SKM-1 treated with dmso at 0.1 percent for 144 hours (cell line): Measurements from ENCODE around the gene ROS1.
"Not testable (repeated sequence)": the region's sequence is repeated elsewhere in the genome, so short reads cannot be mapped to it uniquely, and the experiment has no call there.

ENCODE experiments used
- DNase-seq: peaks from one replicate; lab custom pipeline; 2025; ENCODE audit not compliant: unreplicated experiment; lab: John Stamatoyannopoulos, UW

Gene ROS1

DNA sequence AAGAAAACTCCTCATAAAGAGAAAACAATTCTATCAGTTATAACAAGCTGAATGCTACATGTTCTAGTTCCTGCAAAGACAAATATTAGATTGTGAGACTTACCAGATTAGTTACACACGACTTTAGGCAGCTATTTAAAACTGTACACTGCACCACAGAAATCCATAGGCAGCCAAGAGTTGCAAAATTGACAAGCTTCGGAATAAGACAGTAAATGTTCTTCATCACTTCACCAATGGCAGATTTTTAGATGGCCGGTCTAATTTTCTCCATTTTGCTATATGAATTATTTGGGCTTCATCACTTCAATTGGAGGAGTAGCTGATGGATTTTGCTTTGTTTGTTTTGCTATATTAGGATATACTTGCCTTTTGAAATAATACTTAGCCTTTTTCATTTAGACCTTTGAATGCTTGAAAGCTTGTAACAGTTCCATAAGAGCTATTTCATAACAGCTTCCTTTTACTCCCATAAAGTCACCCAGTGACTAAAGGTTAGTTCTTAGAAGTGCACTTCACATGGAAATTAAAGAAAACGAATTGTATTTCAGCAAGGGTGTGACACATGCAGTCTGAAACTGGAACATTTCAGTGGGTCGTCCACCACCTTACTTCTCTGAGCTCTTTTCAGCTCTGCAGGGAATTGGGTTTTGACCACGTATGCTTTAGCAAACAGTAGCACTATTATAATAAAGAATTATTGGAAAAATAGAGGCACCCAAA is at the start of gene ROS1:
ROS1 (minus strand) TSS at position 512 of the 723 bp plus-strand sequence; CDS start at position 226, 286 bp downstream.
- DNase-seq = peak; percentile 30

- DNase-seq = no peak
Measured at GRCh38 chr6:117473401-117473800, 47.7 kb upstream of the ROS1 start.

DNA sequence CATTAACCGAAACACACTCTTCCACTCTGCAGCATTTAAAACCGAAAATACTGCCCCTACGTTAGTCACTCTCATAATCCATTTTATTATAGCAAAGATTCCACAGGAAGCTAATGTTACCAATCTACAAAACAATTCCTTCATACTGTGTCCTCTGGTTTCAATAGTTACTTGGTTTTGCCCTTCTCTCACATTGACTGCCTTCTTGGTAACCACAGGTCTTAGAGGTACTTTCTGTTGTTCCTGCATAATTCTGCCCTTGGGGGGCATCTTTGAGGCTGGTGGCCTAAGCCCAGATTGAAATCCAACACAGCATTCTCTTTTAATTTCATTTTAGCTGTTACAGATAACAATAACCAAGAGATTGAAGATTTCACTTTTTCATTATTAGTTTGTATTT is 46.9 kb upstream of the ROS1 start:
- no peak for DNase-seq

DNA sequence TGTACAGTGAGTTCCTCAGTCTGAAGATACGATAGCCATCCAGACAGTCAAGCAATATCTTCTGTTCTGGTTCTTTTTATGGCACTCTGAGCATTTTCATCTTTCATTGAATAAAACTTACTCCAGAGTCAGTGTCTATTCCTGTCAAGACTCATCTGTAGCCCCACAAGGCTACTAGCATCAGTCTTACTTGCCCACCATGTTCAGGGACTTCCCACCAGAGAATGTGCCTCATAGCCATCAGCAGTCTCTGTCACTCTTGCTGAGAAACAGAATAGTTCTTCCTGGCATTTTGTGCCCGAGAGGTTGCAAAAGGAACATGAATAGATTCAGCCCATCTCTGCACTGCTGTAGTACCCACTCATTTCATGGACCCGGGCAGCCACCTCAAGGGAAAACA is 44.0 kb upstream of the ROS1 start:
- DNase-seq = no peak

DNA sequence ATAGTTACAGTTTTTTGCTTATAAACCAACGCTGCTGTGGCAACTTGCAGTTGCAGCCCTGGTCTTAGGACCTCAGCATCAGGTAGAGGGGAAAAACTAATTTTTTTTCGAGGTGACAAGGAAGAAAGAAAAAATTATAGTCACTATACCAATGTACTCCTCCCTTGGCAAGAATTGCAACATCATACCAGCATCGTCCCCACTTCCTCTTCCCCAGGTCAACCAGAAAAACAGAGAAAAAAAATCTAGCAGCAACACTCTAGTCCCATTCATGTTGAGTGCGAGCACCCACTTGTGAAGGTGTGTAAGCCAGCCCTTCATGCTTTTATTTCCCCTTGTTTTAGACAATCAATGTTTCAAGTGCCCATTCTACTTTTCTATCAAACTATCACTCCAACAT is 43.6 kb upstream of the ROS1 start:
- DNase-seq = peak; percentile 82

DNA sequence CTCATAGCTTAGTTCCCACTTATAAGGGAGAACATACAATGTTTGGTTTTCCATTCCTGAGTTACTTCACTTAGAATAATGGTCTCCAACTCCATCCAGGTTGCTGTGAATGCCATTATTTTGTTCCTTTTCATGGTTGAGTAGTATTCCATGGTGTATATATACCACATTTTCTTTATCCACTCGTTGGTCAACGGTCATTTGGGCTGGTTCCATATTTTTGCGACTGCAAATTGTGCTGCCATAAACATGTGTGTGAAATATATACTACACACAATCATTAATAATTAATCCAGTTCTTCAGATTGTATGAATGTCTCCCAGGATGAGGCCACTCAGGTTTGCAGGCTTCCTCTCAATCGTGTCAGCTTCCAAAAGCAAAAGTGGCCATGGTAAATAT is 42.8 kb upstream of the ROS1 start:
- not testable (repeated sequence) for DNase-seq

DNA sequence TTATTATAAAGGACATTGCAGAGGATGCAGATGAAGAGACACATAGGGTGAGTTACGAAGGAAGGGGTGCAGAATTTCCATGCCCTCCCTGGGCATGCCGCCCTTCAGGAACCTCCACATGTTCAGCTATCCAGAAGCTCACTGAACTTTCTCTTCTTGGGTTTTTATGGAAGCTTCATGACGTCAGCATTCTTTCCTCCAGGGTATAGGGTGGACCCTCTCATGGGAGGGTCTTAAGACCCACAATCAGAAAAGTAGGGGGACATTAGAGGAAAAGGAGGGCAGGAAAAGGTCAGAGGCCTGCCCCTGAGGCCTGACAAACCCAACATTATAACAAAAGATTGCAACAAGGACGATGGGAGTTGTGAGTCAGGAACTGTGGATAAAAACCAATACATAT is 42.1 kb upstream of the ROS1 start:
- DNase-seq = no peak

- DNase-seq = no peak
Measured at GRCh38 chr6:117465691-117466090, 39.9 kb upstream of the ROS1 start.

- no peak for DNase-seq
Measured at GRCh38 chr6:117464700-117465099, 39.0 kb upstream of the ROS1 start.

- DNase-seq = no peak
Measured at GRCh38 chr6:117463762-117464665, 38.3 kb upstream of the ROS1 start.

DNA sequence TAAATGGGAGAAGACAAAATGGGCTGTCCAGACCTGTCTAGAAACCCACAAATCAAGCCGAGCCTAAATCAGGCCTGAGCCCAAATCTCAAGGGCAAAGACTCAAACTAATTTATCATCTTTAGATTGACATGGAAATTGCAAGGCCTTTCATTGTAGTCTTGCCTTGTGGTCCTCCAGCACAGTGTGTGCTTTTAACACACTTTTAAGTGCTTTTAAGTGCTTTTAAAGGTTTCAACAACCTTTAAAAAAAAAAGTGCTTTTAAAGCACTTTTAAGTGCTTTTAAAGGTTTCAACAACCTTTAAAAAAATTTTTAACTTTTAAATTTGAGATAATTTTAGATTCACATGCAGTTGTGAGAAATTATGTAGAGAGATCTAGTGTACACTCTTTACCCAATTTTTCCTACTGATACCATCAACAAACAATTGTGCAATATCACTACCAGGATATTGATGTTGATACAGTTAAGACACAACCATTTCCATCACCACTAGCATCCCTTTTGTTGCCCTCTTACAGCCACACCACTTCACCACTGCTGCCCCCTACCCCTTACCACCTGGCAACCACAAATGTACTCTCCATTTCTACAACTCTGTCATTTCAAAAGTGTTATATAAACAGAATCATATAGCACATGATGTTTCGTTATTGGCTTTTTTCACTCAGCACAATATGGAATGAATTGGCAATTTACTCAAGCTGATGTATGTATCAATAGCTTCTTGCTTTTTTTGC is 33.6 kb upstream of the ROS1 start:
- DNase-seq = no peak

- DNase-seq = no peak
Measured at GRCh38 chr6:117456998-117457397, 31.3 kb upstream of the ROS1 start.

DNA sequence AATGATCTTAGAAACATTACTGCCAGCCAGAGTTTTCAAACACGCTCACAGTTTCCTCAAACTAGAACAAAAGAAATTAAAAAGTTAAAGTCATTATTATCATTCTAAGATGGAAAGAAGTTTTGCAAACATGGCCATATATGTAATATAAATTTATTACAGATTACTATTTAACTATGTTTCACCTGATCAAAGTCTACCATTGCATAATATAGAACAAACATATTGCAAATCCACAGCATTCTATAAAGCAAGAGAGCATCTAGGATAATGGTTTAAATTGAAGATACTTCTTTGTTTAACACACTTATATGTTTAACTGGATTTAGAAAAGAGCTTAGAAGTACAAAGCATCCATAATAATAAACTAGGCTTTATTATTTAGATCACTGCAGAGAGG is 30.5 kb upstream of the ROS1 start:
- no peak for DNase-seq

DNA sequence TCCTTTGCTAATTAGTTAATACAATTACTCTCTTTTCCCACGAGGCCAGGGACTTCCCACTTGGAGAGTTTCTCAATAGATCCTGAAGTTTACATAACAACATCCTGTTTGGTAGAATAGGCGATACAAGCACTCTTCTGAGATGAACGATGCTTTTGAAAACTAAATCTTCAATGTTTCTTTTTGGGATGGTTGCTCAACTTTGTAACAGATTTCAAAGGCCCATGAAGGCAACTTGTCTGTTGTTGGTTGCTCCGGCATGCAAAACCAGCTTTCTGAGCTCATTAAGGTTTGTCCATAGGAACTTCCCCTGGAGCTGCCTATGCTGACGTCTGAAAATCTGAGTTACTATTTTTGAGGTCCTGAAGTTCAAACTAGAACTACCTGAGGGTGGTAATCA is 25.9 kb upstream of the ROS1 start:
- DNase-seq = no peak

- peak; percentile 63 for DNase-seq
Measured at GRCh38 chr6:117449549-117450439, 24.1 kb upstream of the ROS1 start.

DNA sequence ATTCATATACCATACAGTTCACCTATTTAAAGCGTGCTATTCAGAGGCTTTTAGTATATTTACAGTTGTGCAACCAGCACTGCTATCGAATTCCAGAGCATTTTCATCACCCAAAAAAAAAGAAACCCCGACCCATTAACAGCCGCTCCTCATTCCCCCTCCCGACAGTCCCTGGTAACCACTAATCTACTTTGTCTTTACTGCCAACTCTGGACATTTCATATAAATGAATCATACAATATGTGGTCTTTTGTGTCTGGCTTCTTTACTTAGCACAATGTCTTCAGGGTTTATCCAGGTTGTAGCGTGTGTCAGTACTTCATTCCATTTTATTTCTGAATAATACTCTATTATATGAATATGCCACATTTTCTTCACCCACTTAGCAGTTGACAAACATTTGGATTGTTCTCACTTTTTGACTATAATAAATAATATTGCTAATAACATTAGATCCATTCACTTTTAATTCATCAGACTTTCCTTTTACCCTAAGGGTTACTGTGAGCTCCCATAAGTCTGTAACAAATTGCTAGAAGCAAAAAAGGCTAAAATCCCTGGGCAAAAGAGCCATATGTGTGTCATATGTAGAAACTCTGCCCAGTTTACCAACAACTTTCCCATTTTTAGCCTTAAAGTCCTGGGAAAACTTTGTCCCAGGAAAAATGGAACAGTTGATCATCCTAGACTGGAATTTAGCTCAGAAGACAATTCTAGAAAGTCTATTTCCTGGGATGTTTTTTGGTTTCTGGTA is 23.2 kb upstream of the ROS1 start:
- no peak for DNase-seq

GRCh38 chr6:117448011-117448410 is 22.3 kb upstream of the ROS1 start:
- DNase-seq = no peak

GRCh38 chr6:117446861-117447260 is 21.1 kb upstream of the ROS1 start:
- DNase-seq = no peak

GRCh38 chr6:117444600-117444999 is 18.9 kb upstream of the ROS1 start:
- no peak for DNase-seq

GRCh38 chr6:117442313-117442712 is 16.6 kb upstream of the ROS1 start:
- DNase-seq = not testable (repeated sequence)
